Thoracic aorta (tissue), 2 donors: ENCODE results near the gene IGLON5. TPM values are rescaled to one million over a fixed set of nuclear protein-coding genes. Genes with fewer than 3 reads are reported as not detected.

Experiments
- ATAC-seq: fragments of 150-250 bp; one replicate; pipeline ENCODE4 v1.8.0; 2017; ENCODE audit warnings: low read depth; ENCODE audit not compliant: insufficient number of reproducible peaks, low FRiP score
- DNase-seq: peaks from one replicate; pipeline ENCODE4 v3.0.0-alpha.2; 2020; ENCODE audit warnings: low spot score
- H3K27ac ChIP-seq, 2 donors: fragments of 200-600 bp; sonication (generic); 1 replicate in 1 of 2; 2 replicates in 1 of 2; pipeline ENCODE4 v1.5.1; 2016; ENCODE audit warnings: mild to moderate bottlenecking in 2 of 2, moderate library complexity in 2 of 2
- H3K27me3 ChIP-seq: fragments of 200-600 bp; sonication (generic); replicated peaks from 2 replicates; pipeline ENCODE4 v1.6.0; 2016; ENCODE audit warnings: mild to moderate bottlenecking; ENCODE audit not compliant: insufficient read depth
- H3K36me3 ChIP-seq: fragments of 200-600 bp; sonication (generic); one replicate; pipeline ENCODE4 v1.5.1; 2016
- H3K4me1 ChIP-seq, 2 donors: fragments of 200-600 bp; sonication (generic); 1 replicate in 1 of 2; 2 replicates in 1 of 2; pipeline versions ENCODE4 v1.5.1 to v1.6.0; 2016; ENCODE audit warnings: low read depth in 2 of 2, mild to moderate bottlenecking in 1 of 2; ENCODE audit not compliant: control insufficient read depth in 1 of 2
- H3K4me3 ChIP-seq: fragments of 200-600 bp; sonication (generic); 2 replicates; pipeline ENCODE4 v1.5.1; 2016; ENCODE audit warnings: mild to moderate bottlenecking
- H3K9me3 ChIP-seq: fragments of 200-600 bp; sonication (generic); 2 replicates; pipeline ENCODE4 v1.5.1; 2016
- CTCF ChIP-seq: fragments of 200-600 bp; sonication (generic); IDR thresholded peaks from one replicate; pipeline ENCODE4 v1.5.1; 2019; ENCODE audit warnings: antibody characterized with exemption
- total RNA-seq, 2 donors: library from RNA; depleted of rRNA; stranded (reverse); fragments of >200 nt; gene quantifications; one replicate each; pipeline versions ENCODE4 v1.1.0 to v1.2.3, GENCODE V29; 2016

IGLON5 gene
- total RNA-seq, 2 donors from 2014 or later: 1.6 TPM; not detected in 1

- DNase-seq (no peak), ATAC-seq (no peak)
- Histone ChIP-seq H3K36me3 (peaks cover 19% of the 10 kb centered on the region), H3K27me3 (no peaks in the 10 kb centered on the region), H3K4me3 (no peak overlapping the region), H3K4me1 (no peaks in the 10 kb centered on the region), H3K9me3 (no peaks in the 10 kb centered on the region), H3K27ac (no peak overlapping the region)
- no peak for TF ChIP-seq CTCF
Observed at GRCh38 chr19:51354103-51354741, 42.8 kb downstream of the IGLON5 start.

- no peak overlapping the region for H3K4me3 ChIP-seq
- no peak overlapping the region for H3K27ac ChIP-seq
- H3K36me3 ChIP-seq: peaks cover 19% of the 10 kb centered on the region
- no peaks in the 10 kb centered on the region for H3K9me3 ChIP-seq
- ATAC-seq (no peak), DNase-seq (no peak)
- H3K27me3 ChIP-seq: no peaks in the 10 kb centered on the region
- TF ChIP-seq CTCF: no peak
- no peaks in the 10 kb centered on the region for H3K4me1 ChIP-seq
Observed at GRCh38 chr19:51354742-51355148, 43.3 kb downstream of the IGLON5 start.

GRCh38 chr19:51356159-51356801 is 44.8 kb downstream of the IGLON5 start:
- Histone ChIP-seq H3K4me1 (no peaks in the 10 kb centered on the region), H3K27me3 (no peaks in the 10 kb centered on the region), H3K27ac (no peak overlapping the region), H3K4me3 (no peak overlapping the region), H3K9me3 (no peaks in the 10 kb centered on the region), H3K36me3 (peaks cover 6% of the 10 kb centered on the region)
- no peak for TF ChIP-seq CTCF
- ATAC-seq (no peak), DNase-seq (no peak)

- Histone ChIP-seq H3K4me1 (no peaks in the 10 kb centered on the region), H3K27ac (no peak overlapping the region), H3K27me3 (no peaks in the 10 kb centered on the region), H3K9me3 (no peaks in the 10 kb centered on the region), H3K36me3 (no peaks in the 10 kb centered on the region), H3K4me3 (no peak overlapping the region)
- no peak for TF ChIP-seq CTCF
- DNase-seq (no peak), ATAC-seq (no peak)
Observed at GRCh38 chr19:51357952-51358351, 46.5 kb downstream of the IGLON5 start.

- Histone ChIP-seq H3K27ac (no peak overlapping the region), H3K27me3 (no peaks in the 10 kb centered on the region), H3K36me3 (no peaks in the 10 kb centered on the region), H3K4me1 (peaks cover 0 to 1% of the 10 kb centered on the region in 2 donors), H3K4me3 (no peak overlapping the region), H3K9me3 (no peaks in the 10 kb centered on the region)
- ATAC-seq (no peak), DNase-seq (no peak)
- TF ChIP-seq CTCF: no peak
Observed at GRCh38 chr19:51359294-51359693, 47.9 kb downstream of the IGLON5 start.
